ELF-1 (cell line): Measurements from ENCODE around the gene ITIH4.

ENCODE experiments used
- DNase-seq: peaks from one replicate; pipeline ENCODE4 v3.0.0-alpha.2; 2016; ENCODE audit warnings: low read depth, low spot score

ITIH4 gene

DNA sequence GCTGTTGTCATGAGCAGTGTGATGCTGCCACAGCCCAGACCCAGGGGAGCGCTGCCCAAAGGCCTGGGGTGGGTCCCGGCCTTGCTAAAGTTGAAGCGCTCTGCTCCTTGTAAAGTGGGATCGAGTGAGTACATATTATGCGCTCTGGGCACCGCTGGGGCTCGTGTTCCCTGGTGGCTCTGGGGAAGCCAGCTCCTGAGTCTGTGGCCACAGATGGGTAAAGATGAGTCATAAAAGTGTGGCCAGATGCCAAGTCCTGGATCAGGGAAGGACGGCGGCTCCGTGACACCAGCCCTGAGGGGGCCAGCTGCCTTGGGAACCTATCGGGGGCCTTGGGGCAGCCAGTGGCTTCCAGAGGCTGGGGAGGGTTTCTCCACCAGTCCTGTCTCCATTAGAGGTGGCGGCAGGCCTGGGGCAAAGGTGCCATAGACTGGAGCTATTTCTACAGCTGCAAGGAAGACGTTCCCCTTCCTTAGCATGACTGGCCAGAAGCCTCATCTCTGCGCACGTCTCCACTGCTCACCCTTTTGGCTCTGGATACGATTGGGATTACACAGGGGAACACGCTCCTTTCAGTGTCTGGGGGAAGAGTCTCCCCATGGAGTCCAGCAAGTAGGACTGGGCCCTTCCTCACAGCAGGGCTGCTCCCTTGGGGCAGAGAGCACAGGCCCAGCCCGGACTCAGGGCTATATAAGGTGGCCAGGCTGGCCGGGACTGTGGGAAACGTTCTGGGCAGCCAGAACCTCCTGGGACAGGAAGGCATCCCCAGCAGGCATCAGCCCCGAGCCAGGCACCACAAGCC lies 1.2 kb upstream of the ITIH4 start:
- DNase-seq: peak; percentile 19

DNA sequence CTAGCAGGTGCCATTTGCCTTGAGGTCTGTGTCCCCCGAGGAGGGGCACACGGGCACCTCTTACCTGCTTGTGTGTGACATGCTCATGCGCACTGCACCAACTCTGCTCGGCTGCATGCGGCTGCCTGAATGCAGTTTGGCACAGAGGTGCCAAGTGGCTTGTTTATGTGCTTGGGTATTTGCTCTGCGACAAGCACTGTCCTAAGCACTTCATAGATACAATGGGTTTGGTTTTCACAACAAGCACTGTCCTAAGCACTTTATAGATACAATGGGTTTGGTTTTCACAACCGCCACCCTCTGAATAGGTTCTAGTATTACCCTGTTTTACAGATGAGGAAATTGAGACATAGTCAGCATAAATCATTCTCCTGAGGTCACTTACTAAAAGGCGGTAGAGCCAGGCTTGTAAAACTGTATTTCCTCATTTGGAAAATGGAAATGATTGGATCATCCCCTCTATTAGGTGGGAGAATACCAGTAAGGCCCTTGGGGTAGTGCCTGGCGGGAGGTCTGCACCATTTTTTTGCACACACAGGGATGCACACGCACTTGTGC lies 487 bp downstream of the ITIH4 start:
- no peak for DNase-seq

DNA sequence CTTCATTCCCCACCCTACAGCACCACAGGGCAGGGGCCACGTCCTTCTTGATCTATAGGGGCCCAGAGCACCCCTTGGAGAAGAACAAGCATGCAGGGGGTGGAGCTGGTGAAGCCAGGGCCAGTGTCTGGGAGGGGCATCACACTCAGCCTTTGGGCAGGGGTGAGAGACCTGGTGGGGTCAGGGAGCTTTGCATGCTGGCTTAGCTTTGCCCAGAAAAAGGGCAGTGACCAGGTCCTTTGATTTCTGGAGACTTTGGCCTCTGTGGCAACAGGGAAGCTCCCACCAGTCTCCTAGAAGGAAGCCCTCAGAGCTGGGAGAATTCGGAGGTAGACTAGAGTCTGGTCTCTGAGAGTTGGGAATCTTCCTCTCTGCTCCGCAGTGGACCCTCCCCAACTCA lies 990 bp downstream of the ITIH4 start:
- DNase-seq: no peak

DNA sequence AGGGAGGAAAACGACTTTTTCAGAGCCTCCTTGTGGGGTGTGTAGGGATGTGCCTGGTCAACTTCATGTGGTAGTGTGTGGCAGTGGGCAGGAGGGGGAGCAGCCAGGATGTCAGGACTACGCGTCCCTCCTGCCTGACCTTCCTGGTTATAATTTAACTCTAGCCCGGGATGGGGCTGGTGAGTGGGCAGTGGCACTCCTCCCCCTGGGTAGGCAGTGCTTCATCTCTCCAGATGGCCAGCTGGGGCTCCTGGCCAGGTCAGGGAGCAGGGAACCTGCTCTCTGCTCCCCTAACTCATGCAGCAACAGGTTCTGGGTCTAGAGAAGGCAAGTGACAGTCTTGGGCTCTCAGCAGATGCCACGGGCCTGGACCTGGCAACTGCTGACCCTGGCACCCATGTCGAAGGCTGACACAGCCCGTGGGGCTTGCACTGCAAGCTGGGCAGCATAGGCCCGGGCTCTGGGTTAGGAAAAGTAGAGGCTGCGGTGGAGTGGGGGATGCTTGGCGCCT lies 2.6 kb downstream of the ITIH4 start:
- no peak for DNase-seq

DNA sequence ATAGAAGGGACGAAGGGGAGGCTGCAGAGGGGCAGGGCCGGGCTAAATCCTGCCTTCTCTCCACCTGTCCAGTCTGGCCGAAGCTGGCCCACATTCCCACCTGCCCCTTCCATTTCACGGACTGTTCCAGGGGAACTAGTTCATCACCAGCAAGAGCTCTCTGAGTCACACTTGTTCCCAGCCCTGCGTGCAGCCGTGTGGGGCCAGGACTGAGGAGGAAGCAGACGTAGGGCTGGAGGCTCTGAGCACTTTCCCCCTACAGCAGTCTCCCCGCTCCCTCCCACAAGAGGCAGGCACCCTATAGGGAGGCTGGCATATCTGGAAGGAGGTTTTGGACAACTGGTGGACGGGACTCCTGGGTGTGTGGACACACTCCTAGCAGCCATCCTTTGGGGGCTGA lies 3.0 kb downstream of the ITIH4 start:
- no peak for DNase-seq

DNA sequence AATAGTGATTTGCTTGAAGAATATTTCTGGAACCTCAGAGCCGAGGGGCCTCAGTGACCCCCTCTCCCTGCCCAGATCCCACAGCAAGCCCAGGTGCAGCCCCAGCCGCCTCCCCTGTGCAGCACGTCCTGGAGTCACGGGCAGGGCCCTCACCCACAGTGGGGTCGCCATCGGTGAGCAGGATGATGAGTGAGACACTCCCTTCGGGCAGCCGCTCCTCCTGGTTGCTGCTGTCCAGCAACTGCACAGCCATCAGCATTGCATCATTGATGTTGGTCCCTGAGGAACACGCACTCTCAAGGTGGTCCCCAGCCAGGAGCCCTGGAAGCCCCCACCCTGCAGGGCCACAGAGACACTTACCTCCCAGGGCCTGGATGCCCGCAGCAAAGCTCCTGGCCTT lies 6.4 kb downstream of the ITIH4 start:
- DNase-seq: no peak

DNA sequence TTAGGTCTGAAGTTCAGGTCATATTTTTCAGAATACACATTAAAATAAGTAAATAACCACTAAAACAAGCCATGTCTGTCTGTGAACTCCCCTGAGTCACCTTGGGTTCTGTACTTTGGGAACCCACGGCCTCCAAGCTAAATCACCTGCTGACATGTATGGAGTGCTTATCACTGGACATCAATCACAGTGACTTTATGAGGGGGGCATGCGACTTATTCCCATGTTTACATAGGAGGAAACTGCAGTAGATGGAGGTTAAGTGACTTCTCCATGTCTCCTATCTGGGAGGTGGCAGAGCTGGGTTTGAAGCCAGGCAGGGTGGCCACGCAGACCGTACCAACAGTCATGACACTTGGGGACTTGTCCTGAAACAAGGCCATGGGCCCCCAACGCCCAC lies 8.1 kb downstream of the ITIH4 start:
- no peak for DNase-seq

DNA sequence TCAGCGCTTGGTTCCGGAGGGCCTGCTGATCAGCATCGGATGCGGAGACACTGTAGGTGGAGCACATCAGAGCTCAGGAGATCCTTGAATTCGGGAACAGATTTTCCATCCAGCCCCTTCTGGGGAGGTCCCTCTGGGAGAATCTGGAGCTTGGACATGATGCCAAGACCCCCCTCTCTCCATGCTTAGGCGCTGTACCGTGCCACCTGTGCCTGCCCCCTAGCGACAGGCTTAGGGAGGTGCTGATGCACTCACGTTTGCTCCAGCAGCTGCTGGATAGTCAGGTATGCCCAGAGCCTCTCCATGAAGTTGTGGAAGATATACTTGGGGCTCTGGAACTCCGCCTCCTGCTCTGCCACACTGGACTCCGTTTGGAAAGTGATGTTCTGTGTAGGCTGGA lies 9.7 kb downstream of the ITIH4 start:
- peak; percentile 69 for DNase-seq

DNA sequence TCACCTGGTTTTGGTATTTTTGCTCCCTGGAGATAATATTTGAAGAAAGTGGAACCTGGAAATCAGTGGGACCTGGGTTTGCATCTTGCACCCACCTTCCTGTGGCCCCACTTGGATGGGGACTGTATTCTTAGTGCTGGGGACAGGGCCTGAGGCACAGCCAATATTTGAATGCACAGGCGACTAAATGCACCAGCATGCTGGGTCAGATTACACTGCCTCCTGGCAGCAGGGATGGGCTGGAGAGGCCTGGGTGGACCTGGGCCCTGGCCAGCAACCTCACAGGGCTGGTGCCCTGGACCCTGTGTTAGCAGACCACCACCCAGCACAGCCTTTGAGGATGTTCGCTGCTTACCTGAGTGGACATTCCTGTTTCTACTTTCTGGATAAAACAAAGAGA lies 10.5 kb downstream of the ITIH4 start:
- DNase-seq: peak; percentile 38

DNA sequence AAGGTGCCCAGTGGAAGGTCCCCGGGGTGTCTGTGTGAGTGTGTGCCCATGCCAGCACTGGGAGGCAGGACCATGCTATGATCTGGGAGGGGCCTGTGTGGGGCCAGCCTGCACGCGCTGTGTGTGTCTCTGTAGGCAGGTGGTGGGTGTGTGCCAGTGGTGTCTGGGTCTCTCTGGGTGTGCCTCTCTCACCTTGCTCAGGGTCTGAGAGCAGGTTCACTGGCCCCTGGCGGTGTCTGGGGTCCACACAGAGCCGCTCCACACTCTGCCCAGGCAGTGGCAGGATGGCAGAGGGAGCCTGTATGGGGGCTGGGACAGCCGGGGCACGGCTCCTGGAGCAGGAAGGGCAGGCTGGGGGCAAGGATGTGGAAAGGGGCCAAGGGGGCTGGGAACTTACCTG lies 12.6 kb downstream of the ITIH4 start:
- DNase-seq: no peak

DNA sequence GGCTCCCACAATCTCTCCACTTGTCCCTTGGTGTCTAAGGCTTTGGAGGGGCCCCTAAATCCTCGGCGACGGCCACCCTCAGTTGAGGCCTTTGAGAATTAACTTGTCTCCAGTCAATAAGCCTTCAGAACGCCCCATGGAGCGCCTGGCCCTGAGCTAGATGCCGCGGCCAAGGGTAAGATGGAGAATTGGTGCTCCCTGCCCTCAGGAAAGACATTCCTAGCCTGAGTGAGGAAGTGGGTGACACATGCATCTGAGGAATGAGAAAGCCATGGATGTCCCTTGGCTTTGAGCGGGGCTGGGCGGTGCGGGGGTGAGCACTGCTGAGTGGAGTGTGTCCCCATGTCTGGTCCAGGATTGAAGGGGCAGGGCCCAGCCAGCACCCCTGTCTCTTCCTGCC lies 13.3 kb downstream of the ITIH4 start:
- no peak for DNase-seq

DNA sequence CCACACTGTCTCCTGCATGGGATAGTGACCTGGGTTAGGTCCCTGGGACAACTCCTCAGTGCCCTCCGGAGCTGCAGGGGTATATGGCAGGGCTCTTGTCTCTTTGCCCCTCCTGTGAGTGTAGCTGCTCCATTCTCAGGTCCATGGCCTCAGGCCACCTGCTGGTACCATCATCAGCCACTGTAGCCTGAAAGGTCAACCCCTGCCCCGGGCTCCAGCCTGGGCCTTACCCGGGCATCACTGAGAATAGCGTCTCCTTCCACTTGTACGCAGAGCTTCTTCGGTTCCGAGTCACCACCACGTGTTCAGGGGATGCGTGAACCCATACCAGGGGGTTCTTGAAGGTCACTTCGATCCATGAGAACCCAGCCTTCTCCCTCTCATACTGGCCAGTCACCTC lies 13.8 kb downstream of the ITIH4 start:
- no peak for DNase-seq

DNA sequence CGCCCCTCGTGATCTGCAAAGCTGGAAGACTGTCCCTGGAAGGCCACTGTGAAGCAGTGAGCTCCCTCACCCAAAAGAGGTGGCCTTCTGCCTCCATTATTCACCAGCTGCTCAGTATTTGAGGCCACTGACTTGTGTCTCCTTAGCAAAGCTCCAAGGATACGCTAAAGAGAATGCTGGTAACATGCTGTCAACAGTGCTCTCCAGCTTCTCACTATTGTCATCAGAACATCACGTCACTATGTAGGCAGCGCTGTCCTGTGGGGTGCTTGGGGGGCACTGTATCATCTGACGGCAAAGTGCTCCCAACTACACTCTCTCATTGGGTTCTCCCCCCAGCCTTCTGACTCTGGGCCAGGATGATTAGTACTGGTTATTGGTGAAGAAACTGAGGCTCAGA lies 14.3 kb downstream of the ITIH4 start:
- no peak for DNase-seq

DNA sequence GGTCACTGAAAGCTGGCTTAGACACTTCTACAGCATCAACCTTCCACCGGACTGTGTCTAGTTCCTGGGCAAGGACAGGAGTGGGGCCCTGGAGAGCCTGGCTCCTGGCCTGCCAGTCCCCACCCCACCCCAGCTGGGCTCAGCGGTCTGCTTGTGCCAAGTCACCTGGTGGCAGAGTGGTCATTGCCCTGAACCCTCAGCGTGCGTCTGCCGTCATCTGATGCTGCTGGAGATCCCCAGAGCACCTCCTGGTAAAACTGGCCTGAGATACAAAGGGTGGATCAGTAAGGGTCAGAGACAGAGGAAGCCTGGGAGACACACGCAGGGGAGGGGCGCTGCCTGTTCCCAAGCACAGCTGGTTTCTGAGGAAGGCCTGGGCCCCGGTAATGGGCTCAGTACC lies 16.7 kb downstream of the ITIH4 start:
- DNase-seq: no peak

DNA sequence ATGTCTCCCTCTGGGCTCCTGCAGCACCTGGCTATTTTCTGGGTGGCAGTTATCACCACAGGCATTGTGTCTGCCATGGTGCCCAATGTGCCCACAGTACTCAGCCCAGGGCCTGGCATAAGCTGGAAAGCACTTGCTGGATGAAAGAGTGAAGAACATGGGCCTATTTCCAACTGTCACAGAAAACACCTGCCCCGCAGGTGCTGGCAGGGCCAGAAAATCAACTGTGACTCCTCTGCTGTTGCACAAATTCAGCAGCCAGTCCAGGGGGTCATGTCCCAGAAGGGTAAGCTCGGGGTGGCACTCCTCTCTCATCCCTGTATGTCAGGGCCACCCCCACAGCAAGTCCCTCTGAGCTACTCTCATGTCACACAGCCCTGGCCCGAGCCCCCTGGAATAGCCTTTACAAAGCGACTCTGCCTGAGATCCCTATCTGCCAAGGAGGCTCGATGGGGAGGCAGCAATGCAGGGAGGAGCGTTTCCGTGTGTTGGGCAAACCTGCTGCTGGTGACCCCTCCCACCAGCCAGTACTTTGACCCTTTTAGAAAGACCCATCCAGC lies 18.9 kb downstream of the ITIH4 start:
- no peak for DNase-seq

DNA sequence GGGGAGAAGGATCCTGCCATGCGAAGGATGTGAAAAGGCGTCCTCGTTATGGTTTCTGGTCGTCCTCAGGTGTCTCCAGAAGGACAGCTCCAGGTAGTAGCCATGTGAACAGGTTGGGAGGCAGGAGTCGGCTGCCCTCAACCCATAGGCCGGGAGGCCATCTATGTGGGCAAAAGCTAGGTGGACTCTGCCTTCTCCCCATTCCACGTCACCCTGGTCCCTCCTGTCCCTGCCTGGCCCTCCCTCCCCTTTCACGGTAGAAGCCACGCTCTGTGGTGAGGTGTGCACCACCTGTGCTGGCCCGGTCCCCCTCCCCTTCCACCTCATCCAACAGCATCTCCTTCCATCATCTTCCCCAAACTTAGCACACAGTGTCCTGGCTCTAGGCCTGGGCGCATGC lies 19.5 kb downstream of the ITIH4 start:
- DNase-seq: no peak

DNA sequence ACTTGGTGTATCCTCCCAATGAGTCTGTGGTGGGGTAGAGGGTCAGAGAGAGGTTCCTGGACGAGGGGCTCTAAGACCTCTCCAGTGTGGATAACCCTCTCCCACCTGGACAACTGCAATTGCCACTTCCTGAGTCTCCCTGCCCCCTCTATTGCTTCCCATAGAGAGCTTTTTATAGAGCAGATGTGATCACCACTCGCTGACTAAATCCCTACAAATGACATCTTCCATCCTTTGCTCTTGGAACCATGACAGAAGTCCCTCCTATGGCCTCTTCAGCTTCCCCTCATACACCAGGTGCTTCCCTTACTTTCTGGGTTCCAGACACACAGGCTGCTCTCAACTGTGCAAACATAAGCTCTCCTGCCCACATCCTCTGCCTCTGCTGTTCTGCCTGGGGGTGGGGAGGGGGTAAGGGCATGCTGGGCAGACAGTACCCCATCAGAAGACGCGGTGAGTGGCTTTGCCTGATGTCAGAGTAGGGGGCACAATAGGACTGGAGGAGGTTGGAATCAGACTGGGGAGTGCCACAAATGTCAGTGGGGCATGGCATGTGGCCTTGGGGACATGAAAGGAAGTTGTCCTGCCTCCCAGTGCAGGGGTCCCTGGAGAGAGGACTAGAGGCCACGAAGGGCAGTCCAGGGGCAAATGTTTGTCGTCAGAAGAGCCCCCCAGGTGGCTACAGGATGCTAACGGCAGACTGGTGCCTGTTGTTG lies 20.7 kb downstream of the ITIH4 start:
- DNase-seq: no peak

DNA sequence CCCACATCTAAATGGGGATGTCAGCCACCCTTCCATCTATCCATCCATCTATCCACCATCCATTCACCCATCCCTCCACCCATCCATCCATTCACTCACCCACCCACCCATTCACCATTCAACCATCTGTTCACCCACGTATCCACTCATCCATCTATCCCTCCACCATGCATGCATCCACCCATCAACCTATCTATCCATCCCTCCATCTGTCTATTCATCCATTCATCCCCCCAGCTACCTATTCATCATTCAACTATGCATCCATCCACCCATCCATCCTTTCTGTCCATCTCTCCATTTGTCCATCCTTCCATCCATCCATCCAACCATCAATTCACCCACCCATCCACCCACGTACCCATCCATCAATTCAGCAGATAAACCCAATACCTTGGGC lies 21.3 kb downstream of the ITIH4 start:
- no peak for DNase-seq

DNA sequence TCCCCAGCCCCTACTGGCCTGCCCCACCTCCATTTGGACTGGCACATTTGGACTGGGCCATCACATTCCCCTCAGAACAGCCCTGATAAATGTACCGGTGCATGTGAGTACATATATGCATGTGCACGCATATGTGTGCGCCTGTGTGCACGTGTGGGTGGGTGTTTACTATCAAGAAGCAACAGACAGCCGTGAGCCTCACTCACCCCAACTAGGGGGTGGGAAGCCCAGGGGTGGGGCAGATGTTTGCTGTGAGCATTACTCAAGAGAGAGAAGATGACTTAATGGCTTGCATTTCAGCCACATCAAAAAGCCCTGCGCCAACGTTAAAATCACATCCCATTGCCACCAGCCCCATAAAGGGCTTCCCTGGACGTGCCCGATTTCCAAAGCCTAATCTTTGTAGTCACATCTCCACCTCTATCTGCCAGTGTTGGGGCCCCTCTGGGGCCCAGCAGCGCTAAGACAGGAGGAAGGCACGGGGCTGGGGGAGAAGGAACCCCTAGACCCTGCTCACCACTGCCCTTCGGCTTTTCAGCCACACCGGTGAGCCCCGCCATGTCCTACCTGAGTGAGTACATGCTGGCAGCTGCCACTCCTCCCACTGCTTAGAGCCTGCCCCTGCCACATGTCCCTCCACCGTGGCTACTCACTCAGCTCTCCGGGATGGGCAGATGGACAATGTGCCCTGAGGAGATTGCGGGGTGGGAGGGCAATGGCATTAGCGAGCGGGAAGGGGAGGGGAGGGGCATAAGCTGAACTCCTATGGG lies 25.0 kb downstream of the ITIH4 start:
- DNase-seq: no peak

DNA sequence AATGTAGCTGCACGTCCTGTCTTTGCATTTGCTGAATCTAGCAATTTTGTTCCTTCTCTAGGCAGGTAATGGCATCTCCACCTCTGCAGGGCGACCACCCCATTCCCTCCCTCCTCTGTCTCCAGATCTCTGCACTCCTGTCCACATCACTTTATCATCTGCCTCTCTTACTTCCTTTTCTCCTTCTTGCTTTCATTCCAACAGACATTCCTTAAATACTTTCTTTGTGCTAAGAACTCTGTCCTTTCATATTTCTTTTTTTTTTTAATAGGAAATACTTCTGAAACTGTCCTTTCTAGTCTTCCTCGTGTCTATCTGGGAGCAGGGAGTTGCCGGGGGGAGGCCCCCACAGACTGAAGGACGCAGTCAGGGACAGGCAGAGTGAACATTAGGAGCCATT lies 28.6 kb downstream of the ITIH4 start:
- DNase-seq: no peak

DNA sequence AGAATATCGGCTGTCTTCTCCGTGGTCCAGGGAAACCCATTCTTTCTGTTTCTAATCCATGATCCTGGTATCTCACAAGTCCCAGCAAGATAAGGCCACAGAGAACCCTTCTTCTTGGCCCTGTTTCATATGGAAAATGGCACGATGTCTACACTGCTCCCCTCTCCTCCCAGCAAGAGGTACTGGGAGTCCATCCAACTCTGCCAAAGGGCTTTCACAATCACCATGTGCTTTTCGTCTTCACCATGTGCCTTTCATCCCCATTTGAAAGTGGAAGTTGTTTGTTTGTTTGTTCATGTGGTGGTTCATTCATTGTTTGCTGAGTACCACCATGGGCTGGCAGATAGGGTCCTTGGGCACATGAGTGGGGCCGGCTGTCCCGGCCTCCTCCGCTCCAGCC lies 30.4 kb downstream of the ITIH4 start:
- DNase-seq: no peak

DNA sequence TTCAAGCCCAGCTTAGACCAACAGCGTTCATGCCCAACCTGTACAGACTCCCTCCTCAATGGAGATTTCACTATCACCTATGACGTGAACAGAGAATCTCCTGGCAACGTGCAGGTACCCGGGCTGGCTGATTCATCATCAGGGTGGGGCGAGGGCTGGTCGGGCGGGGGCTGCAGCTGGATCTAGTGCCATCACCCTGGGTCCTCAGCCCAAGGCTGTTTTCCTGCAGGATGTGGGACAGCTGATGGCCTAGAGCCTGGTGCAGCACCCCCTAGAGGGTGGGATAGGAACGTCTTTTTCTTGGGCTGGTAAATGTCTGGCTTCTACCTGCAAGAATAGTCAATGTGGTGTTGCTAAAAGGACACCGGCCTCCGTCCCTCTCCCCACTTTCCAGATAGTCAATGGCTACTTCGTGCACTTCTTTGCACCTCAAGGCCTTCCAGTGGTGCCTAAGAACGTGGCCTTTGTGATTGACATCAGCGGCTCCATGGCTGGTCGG lies 31.4 kb downstream of the ITIH4 start:
- DNase-seq: peak; percentile 71
